GM12801 (cell line): ENCODE data around the gene RELB.

ENCODE experiments used
- CTCF ChIP-seq: IDR thresholded peaks from one replicate; pipeline ENCODE4 v1.5.1; 2011; ENCODE audit warnings: control low read depth; ENCODE audit not compliant: insufficient read length; ENCODE audit errors: extremely low read depth

Gene RELB

DNA sequence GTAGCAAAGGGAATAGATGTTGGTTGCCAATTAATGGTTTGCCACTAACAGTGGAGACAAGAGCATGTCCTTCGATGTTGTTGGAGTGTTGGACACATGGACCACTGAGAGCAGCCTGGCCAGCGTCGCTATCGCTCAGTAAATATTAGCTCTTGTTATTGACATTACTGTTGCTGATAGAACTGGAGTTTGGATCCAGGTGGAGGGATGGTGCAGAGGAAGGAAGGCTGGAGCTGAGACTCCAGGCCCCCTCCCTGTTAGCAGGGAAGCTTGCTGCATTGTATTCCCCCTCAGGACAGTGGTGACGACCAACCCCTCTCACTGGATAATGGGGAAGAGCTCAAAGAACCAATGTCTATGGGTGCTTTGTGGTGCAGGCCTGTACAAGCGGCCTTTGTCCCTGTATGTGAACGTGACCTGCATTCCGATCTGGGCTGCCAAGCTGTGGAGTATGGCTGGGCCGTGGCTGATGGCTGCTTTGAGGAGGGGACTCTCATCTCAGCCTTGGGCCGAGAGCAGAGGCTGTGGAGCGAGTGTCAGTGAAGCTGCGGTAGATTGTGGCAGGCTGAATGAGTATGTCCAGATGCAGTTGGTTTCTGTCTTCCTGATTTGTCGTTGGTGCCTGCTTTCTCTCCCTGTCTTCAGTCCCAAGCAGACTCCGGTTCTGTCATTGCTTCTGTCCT, 44.5 kb downstream of the RELB start:
- TF ChIP-seq CTCF, result no peak

DNA sequence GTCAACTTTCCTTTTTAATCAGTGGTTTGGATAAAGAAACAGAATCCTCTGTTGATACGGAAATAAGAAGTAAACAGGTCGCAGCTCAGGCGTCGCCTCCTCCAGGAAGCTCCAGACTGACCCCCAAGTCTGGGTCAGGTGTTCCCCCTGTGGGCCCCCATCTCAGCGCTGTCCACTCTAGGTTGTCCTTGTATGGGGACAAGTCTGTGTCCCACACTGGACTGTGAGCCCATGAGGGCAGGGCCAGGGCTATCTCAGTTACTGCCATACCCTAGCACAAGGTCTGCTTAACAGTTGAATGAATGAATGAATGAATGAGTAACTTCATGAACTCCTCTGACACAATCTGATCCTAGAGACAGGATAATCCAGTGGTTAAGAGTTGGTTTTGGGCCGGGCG, 45.1 kb downstream of the RELB start:
- TF ChIP-seq CTCF, result no peak

DNA sequence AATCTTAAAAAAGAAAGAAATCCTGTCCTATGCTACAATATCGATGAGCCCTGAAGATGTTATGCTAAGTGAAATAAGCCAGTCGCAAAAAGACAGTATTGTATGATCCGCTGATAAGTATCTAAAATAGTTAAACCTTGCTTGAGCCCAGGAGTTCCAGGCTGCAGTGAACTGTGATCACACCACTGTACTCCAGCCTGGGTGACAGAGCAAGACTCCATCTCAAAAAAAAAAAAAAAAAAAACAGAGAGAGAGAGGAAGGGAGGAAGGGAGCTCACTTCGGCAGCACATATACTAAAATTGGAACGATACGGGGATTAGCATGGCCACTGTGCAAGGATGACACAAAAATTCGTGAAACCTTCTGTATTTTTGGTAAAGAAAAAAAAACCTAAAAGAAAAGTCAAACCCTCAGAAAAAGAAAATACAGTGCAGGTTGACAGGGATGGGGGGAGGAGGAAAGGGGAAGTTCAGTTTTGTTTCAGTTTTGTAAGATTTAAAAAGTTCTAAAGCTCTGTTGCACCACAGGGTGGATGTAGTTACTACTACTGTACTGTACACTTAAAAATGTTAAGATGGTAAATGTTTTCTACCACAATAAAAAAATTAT, 46.0 kb downstream of the RELB start:
- no peak for TF ChIP-seq CTCF

- TF ChIP-seq CTCF, result no peak
These were observed 47.9 kb downstream of the RELB start for GRCh38 chr19:45049073-45049736.

DNA sequence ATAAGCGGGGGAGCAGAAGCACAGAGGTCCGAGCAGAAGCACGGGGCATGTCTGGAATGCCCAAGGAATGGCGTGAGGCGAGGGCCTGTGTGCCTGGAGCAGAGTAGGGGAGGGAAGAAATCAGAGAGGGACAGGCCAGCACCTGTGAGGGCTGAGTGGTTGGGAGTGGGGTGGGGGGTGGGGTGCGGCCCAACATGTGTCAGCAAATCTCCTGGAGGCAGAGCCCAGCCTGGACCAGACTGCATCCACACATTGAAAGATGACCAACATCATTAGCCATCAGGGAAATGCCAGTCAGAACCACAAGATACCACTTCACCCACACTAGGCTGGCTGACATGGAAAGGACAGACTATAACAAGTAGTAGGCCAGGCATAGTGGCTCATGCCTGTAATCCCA, 48.8 kb downstream of the RELB start:
- no peak for TF ChIP-seq CTCF

- TF ChIP-seq CTCF, result no peak
These were observed 50.8 kb downstream of the RELB start for GRCh38 chr19:45051929-45052579.

DNA sequence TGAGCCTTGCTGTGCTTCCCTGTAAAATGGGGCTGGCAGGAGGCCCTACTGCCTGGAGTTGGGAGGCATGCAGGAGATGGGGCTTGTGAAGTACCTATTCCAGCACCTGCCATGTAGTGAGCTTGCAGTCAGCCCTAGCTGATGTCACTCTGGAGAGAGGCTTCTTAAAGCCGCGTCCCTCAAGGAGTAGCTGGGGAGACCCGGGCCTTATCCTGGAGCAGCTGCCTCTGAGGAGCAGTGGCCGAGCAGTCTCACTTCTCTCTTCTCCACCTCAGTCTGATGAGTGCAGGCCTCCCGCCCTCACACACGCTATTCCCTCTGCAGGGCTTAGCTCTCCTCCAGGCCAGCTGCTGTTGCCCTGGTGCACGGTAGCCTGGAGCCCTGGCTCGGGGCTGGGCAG, 55.6 kb downstream of the RELB start:
- TF ChIP-seq CTCF, result no peak
